HepG2 (cell line): ENCODE data around the gene NCOA7. TPM values are rescaled to one million over a fixed set of nuclear protein-coding genes. Genes with fewer than 3 reads are reported as not detected.
A peak's percentile ranks its signal among the peaks of the same experiment; 100 is the strongest.

Source experiments
- AFF4 ChIP-seq: sonication (generic); formaldehyde crosslinking; IDR thresholded peaks from 2 replicates; pipeline ENCODE4 v1.4.0; 2020; ENCODE audit warnings: missing genetic modification reagents
- HNF4G ChIP-seq, 2 experiments: sonication (generic) in 1 of 2; formaldehyde crosslinking in 1 of 2; IDR thresholded peaks; 2 replicates each; pipeline versions ENCODE4 v1.4.0 to v1.6.1; 2011 to 2020; ENCODE audit warnings: borderline replicate concordance in 2 of 2, low read depth in 2 of 2, mild to moderate bottlenecking in 2 of 2, low read length in 1 of 2, missing genetic modification reagents in 1 of 2, moderate library complexity in 1 of 2
- KAT2B ChIP-seq: fragments of 150-350 bp; IDR thresholded peaks from 2 replicates; pipeline ENCODE4 v1.6.1; 2014; ENCODE audit warnings: low read depth, low read length, borderline replicate concordance
- MLXIP ChIP-seq: sonication (generic); formaldehyde crosslinking; IDR thresholded peaks from 2 replicates; pipeline ENCODE4 v1.9.0; 2021; ENCODE audit warnings: missing genetic modification reagents, borderline replicate concordance
- PITX1 ChIP-seq: sonication (generic); formaldehyde crosslinking; IDR thresholded peaks from 2 replicates; pipeline ENCODE4 v1.5.1; 2020; ENCODE audit warnings: mild to moderate bottlenecking, missing genetic modification reagents
- POLR2G ChIP-seq: fragments of 200-400 bp; formaldehyde crosslinking; IDR thresholded peaks from 2 replicates; pipeline ENCODE4 v1.6.1; 2018; ENCODE audit warnings: mild to moderate bottlenecking, low read depth, low read length, moderate library complexity
- SNAPC2 ChIP-seq: sonication (generic); formaldehyde crosslinking; IDR thresholded peaks from 2 replicates; pipeline ENCODE4 v1.8.1; 2022; ENCODE audit warnings: mild to moderate bottlenecking, missing genetic modification reagents
- SP1 ChIP-seq, 2 experiments: fragments of 450-650 bp in 1 of 2; sonication (generic) in 1 of 2; formaldehyde crosslinking in 1 of 2; IDR thresholded peaks; 2 replicates each; pipeline versions ENCODE4 v1.4.0 to v1.6.1; 2016 to 2020; ENCODE audit warnings: missing genetic modification reagents in 1 of 2
- THRA ChIP-seq: sonication (generic); formaldehyde crosslinking; IDR thresholded peaks from 2 replicates; pipeline ENCODE4 v1.4.0; 2020; ENCODE audit warnings: missing genetic modification reagents, borderline replicate concordance
- ZBTB14 ChIP-seq: sonication (generic); formaldehyde crosslinking; IDR thresholded peaks from 2 replicates; pipeline ENCODE4 v1.4.0; 2020; ENCODE audit warnings: missing genetic modification reagents
- ZFP36 ChIP-seq: fragments of 150-350 bp; IDR thresholded peaks from 2 replicates; pipeline ENCODE4 v1.6.1; 2018; ENCODE audit warnings: borderline replicate concordance, low read length, low read depth; ENCODE audit not compliant: partially characterized antibody
- ZFX ChIP-seq: sonication (generic); formaldehyde crosslinking; IDR thresholded peaks from 2 replicates; pipeline ENCODE4 v1.4.0; 2020; ENCODE audit warnings: mild to moderate bottlenecking, low read depth, missing genetic modification reagents, moderate library complexity
- ZNF205 ChIP-seq: IDR thresholded peaks from 2 replicates; pipeline ENCODE4 v1.6.1; 2018; ENCODE audit warnings: missing biosample characterization, missing genetic modification reagents
- ZNF251 ChIP-seq: sonication (generic); formaldehyde crosslinking; IDR thresholded peaks from 2 replicates; pipeline ENCODE4 v1.9.0; 2021; ENCODE audit warnings: mild to moderate bottlenecking, missing genetic modification reagents
- ZNF256 ChIP-seq: sonication (generic); formaldehyde crosslinking; conservative IDR thresholded peaks from 2 replicates; pipeline ENCODE4 v1.4.0; 2020; ENCODE audit warnings: missing genetic modification reagents
- ZNF275 ChIP-seq: sonication (generic); formaldehyde crosslinking; IDR thresholded peaks from 2 replicates; pipeline ENCODE4 v1.8.0; 2022; ENCODE audit warnings: missing genetic modification reagents, mild to moderate bottlenecking, inconsistent platforms, borderline replicate concordance
- ZNF431 ChIP-seq: sonication (generic); formaldehyde crosslinking; IDR thresholded peaks from 2 replicates; pipeline ENCODE4 v1.9.0; 2022; ENCODE audit warnings: missing genetic modification reagents, low read depth, mild to moderate bottlenecking, borderline replicate concordance
- ZNF44 ChIP-seq: sonication (generic); formaldehyde crosslinking; IDR thresholded peaks from 2 replicates; pipeline ENCODE4 v1.5.1; 2020; ENCODE audit warnings: mild to moderate bottlenecking, missing genetic modification reagents
- polyA plus RNA-seq, 8 experiments: library from polyadenylated mRNA; depleted of rRNA in 3 of 8; stranded (reverse) in 7 of 8; unstranded in 1 of 8; fragments of >200 nt; fragmentation: Illumina TruSeq in 4 of 8; extraction: Trizol in 4 of 8; gene quantifications; 2 replicates each; pipeline versions ENCODE4 v1.2.1 to v1.2.3, GENCODE V29; 2011 to 2016; ENCODE audit warnings: low read depth in 4 of 8, missing spikeins in 1 of 8, mixed read lengths in 1 of 8; ENCODE audit not compliant: insufficient read depth in 1 of 8
- total RNA-seq, 5 experiments: library from RNA; depleted of rRNA; stranded (reverse); fragments of >200 nt; fragmentation: Illumina TruSeq; extraction: Trizol; gene quantifications; 2 replicates each; pipeline ENCODE4 v1.2.3, GENCODE V29; 2016; ENCODE audit warnings: low read depth in 1 of 5

NCOA7 gene
- total and polyA plus RNA-seq, 2 of the 13 experiments (the other 11 are each of a cell fraction or from before 2014, with no cell fraction given), result 13.6 to 20.8 TPM

GRCh38 chr6:125899726-125900182 lies 109.0 kb downstream of the NCOA7 start (continued):
- TF ChIP-seq ZNF275 (no peak), ZFX (peak; percentile 53; the same call in 1 of the 2 replicates), MLXIP (CRISPR knock-in tag) (no peak), AFF4 (CRISPR knock-in tag) (no peak), ZNF44 (CRISPR knock-in tag) (no peak), ZNF205 (CRISPR knock-in tag) (0 out of 2 replicates have a peak, but pooled peaks have one; percentile 43), HNF4G (IDR thresholded peaks at IDR 0.05; ENCODE audit: borderline replicate concordance, low read depth, low read length) (no peak), HNF4G (CRISPR knock-in tag; IDR thresholded peaks at IDR 0.05; ENCODE audit: borderline replicate concordance, low read depth) (no peak), SNAPC2 (CRISPR knock-in tag) (no peak), THRA (peak; percentile 50; the same call in 1 of the 2 replicates), SP1 (IDR thresholded peaks at IDR 0.05) (no peak), SP1 (CRISPR knock-in tag; IDR thresholded peaks at IDR 0.05) (no peak), ZFP36 (no peak), ZNF251 (CRISPR knock-in tag) (no peak), PITX1 (CRISPR knock-in tag) (peak; percentile 76; the same call in 1 of the 2 replicates), ZNF256 (CRISPR knock-in tag) (no peak), POLR2G (peak; percentile 40; the same call in 1 of the 2 replicates), KAT2B (no peak), ZNF431 (no peak), ZBTB14 (no peak)
